Central memory CD4-positive, alpha-beta T cell (primary cell): ENCODE measurements around the gene STX12.
"Not testable (repeated sequence)": the region's sequence is repeated elsewhere in the genome, so short reads cannot be mapped to it uniquely, and the experiment has no call there.

Experiments
- DNase-seq: peaks from one replicate; pipeline ENCODE4 v3.0.0; 2022

Gene STX12

GRCh38 chr1:27776276-27776675 lies 3.3 kb downstream of the STX12 start:
- DNase-seq: not testable (repeated sequence)

GRCh38 chr1:27778056-27778455 lies 5.0 kb downstream of the STX12 start:
- DNase-seq: no peak

DNA sequence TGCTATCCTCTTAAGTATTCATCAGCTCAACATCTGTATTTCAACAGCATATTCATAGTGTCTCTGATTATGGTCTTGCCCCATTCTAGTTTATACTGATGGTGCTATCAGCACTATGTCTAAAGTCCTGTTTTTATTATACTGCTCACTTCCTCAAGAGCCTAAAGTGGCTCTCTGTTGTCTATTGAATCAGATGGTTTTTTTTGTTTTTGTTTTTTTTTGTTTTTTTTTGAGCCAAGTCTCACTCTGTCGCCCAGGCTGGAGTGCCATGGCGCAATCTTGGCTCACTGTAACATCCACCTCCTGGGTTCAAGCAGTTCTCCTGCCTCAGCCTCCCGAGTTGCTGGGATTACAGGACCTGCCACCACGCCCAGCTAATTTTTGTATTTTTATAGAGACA lies 6.1 kb downstream of the STX12 start:
- DNase-seq: no peak

GRCh38 chr1:27782950-27783349 lies 9.9 kb downstream of the STX12 start:
- no peak for DNase-seq

DNA sequence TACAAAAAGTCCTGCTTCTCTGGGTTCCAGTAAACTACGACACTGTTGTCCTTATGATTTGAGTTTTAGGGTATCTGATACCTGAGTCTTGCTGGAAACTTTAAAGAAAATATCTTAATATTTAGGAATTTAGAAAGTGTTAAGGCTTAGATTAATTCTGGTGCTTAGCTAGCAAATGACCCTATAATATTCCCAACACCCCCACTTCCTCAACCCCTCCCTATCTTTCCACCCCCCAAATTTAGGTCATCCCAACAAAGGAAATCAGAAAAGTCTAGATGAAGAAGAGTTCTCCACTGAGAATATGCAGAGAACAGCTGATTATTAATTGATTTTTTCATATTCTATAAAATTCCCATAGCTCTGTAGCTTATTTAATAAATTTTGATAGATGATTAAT lies 11.7 kb downstream of the STX12 start:
- DNase-seq: no peak

GRCh38 chr1:27785781-27786455 lies 12.9 kb downstream of the STX12 start:
- no peak for DNase-seq

DNA sequence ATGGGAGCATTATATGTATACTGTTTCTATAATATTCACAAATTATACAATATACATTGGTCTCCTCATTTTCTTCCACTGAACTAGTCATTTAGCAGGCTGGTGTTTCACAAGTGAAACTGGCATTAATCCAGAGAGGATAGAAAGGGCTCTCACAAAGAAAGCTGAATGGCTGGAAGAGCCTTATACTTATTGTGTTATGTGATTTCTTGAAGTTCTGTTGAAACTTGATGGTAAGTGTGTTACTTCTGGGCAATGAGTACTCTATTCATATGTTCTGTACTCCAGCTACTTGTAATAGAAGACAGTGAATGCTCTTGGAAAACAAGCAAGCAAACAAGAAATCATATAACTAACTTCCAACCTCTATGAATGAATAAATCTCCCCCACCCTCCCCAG lies 14.9 kb downstream of the STX12 start:
- DNase-seq: no peak

DNA sequence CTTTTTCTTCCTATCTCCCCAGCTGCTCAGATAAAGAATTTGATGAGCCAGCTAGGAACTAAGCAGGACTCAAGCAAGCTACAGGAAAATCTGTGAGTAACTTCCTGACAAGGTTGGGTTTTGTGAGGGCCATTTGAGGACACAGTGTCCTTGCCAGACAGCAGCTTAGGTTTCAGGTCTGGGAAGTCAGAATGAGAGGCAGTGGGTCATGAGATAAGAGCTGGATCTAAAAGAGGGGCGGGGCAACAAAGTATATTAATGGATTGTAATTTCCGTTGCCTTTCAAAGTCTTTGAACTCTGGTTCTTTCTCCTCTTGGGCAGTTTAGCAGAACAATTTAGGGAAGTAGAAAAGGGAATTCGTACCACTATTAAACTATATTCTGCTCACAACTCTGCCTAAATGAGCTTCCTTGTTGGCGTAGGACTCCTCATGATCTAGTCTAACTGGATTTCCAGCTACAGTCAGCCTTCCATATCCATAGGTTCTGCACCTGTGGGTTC lies 16.6 kb downstream of the STX12 start:
- DNase-seq: no peak

DNA sequence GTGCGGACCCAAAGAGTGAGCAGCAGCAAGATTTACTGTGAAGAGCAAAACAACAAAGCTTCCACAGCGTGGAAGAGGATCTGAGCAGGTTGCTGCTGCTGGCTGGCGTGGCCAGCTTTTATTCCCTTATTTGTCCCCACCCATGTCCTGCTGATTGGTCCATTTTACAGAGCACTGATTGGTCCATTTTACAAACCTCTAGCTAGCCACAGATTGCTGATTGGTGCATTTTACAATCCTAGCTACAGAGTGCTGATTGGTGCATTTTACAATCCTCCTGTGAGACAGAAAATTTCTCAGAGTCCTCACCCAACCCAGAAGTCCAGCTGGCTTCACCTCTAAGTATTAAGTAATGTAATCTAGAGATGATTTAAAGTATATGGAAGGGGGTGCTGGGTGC lies 17.3 kb downstream of the STX12 start:
- DNase-seq: not testable (repeated sequence)

DNA sequence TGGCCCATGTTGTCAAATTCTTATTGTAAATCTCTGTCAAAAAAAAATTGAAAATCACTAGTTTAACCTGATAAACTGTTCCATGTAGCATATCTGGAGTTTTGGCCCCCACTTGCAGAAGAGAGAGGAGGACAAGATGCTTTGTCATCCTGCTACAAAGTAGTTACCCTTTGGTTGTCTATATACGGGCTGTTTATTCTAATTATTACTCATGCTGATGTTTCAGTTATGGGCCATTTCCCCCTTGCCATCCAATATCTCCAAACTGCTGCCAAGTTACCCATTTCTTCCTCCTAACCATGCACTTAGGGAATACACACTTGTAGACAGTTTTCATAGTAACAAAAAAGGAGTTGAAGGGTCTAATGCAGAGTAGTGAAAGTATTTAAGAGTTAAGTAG lies 22.6 kb downstream of the STX12 start:
- no peak for DNase-seq

- no peak for DNase-seq
Measured at GRCh38 chr1:27804791-27805190, 31.8 kb downstream of the STX12 start.

DNA sequence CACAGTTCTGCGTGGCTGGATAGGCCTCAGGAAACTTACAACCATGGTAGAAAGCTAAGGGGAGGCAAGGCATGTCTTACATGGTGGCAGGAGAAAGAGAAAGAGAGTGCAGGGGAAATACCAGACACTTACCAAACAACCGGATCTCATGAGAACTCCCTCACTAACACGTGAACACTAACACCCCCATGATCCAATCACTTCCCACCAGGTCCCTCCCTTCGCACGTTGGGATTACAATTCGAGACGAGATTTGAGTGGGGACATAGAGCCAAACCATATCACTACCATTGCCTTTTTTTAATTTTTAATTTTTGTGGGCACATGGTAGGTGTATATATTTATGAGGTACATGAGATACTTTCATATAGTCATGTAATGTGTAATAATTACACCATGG lies 33.7 kb downstream of the STX12 start:
- no peak for DNase-seq

- DNase-seq: no peak
Measured at GRCh38 chr1:27807385-27807784, 34.4 kb downstream of the STX12 start.

GRCh38 chr1:27808131-27808530 lies 35.1 kb downstream of the STX12 start:
- DNase-seq: not testable (repeated sequence)

- no peak for DNase-seq
Measured at GRCh38 chr1:27809883-27810282, 36.9 kb downstream of the STX12 start.

GRCh38 chr1:27811741-27812500 lies 38.9 kb downstream of the STX12 start:
- no peak for DNase-seq

DNA sequence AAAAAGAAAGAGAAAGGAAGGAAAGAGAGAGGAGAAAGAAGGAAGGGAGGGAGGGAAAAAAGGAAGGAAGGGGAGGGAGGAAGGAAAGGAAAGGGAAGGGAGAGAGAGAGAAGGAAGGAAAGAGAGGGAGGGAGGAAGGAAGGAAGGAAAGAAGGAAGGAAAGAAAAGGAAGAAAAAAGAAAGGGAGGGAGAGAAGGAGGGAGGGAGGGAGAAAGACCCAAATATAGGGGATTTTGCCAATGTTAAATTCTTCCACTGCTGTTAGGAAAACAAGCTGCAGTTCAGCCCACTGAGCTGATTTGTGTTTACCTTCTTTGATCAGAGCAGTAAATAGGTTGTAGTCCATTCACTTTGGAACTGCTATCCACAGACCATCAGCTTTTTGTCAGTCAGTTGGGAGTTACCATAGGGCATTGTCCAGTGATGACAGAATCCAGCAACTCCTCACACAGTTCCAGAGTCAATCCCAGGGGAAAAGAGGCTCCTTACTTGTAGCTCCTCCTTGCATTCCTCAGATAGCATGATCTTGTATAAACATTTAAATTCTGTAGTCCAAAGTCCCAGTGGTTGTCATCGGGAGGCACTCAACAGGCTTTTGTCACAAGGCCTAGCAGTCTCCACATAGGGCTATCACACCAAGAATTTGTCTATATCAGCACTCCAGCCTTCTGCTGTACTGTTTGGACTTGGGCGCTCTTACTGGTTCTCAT lies 44.1 kb downstream of the STX12 start:
- DNase-seq: no peak

GRCh38 chr1:27821761-27822315 lies 48.8 kb downstream of the STX12 start:
- no peak for DNase-seq

GRCh38 chr1:27823784-27824183 lies 50.8 kb downstream of the STX12 start:
- DNase-seq: no peak

DNA sequence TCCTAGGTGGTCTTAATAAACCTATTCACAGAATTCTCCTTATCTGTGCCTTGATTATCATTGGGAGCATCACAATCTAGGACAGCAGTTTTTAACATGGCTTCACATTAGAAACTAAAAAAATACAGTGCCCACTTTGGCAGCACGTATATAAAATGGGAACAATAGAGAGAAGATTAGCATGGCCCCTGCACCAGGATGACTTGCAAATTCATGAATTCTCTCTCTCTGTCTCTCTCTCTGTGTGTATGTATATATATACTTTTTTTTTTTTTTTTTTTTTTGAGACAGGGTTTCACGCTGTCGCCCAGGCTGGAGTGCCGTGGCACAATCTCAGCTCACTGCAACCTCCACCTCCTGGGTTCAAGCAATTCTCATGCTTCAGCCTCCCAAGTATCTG lies 51.4 kb downstream of the STX12 start:
- no peak for DNase-seq

- DNase-seq: not testable (repeated sequence)
Measured at GRCh38 chr1:27829339-27829960, 56.4 kb downstream of the STX12 start.

DNA sequence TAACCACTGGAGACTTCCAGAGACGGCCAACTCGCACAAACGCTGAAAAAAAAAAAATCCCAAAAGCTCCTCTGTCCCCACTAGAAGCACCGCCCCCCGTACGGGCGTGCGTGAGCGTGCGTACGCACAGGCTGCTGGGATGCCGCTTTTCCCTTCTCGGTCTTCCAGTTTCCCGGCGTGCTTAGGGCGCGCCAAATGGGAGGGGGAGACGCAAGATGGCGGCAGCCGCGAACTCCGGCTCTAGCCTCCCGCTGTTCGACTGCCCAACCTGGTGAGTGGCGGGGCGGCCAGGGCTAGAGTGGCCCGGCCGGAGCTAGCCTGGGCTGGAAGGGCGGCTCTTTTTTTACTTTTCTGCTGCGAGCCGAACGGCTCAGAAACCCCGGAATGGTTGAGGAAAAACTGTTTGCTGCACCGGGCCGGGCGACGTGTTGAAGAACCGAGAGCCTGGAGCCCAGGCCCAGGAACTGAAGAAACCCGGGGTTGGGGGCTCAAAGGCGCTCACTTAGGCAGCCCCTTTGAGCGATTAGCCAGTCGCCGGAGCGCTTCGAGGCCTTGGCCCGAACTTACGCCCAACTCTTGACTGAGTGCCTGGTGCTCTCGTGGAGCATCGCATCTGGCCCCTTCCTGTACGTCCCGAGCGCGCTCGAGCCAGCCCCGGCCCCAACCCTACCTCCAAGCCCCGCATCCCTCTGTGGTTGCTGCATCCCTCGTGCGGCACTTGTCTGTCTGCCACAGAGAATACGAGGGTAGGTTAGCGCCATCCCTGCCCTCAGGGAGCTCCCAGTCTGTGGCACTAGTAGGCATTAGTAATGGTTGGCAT lies 57.8 kb downstream of the STX12 start, which contains the start of gene PPP1R8:
PPP1R8 (plus strand) TSS at position 162 of the 820 bp plus-strand sequence; CDS start at position 216, 54 bp downstream.
- peak; percentile 87 for DNase-seq
